Activated CD4-positive, CD25-positive, alpha-beta regulatory T cell treated with anti-CD3 and anti-CD28 coated beads, Interleukin-2, amount 50 U/mL, for 24 hours (primary cell): ENCODE results near the gene CEP170B.
"Not testable (repeated sequence)": the region's sequence is repeated elsewhere in the genome, so short reads cannot be mapped to it uniquely, and the experiment has no call there.

Experiments
- ATAC-seq, 2 donors: fragments of 150-1000 bp; cut with Tn5 transposase; one replicate each; pipeline ENCODE4 v1.10.0; 2021; ENCODE audit warnings: mild to moderate bottlenecking in 1 of 2, moderate library complexity in 1 of 2

CEP170B gene

GRCh38 chr14:104919152-104919992, 54.3 kb downstream of the CEP170B start:
- not testable (repeated sequence) for ATAC-seq

GRCh38 chr14:104919993-104920315, 54.9 kb downstream of the CEP170B start:
- ATAC-seq: no peak

GRCh38 chr14:104923640-104924420, 58.8 kb downstream of the CEP170B start:
- ATAC-seq: no peak

- ATAC-seq: peak in 1 of 2 donors; percentile 5
These were observed 59.5 kb downstream of the CEP170B start, which contains the start of gene PLD4 for GRCh38 chr14:104924421-104925213. Gene PLD4 (plus strand): TSS chr14:104924879. CDS start chr14:104927141, 2,262 bp downstream.

GRCh38 chr14:104925214-104925854, 60.3 kb downstream of the CEP170B start:
- ATAC-seq: no peak

- no peak for ATAC-seq
These were observed 61.0 kb downstream of the CEP170B start for GRCh38 chr14:104925855-104926609.

GRCh38 chr14:104926619-104927431, 61.8 kb downstream of the CEP170B start:
- ATAC-seq: peak in 1 of 2 donors; percentile 41

GRCh38 chr14:104927432-104927816, 62.4 kb downstream of the CEP170B start:
- no peak for ATAC-seq

GRCh38 chr14:104927901-104928300, 62.8 kb downstream of the CEP170B start:
- no peak for ATAC-seq

- ATAC-seq: no peak
These were observed 63.5 kb downstream of the CEP170B start for GRCh38 chr14:104928391-104929133.

GRCh38 chr14:104929268-104930230, 64.5 kb downstream of the CEP170B start:
- ATAC-seq: no peak

- ATAC-seq: no peak
These were observed 65.6 kb downstream of the CEP170B start for GRCh38 chr14:104930526-104931303.

- ATAC-seq: no peak
These were observed 66.3 kb downstream of the CEP170B start for GRCh38 chr14:104931304-104931770.

- ATAC-seq: no peak
These were observed 67.0 kb downstream of the CEP170B start for GRCh38 chr14:104931771-104932675.

GRCh38 chr14:104932676-104933631, 67.9 kb downstream of the CEP170B start:
- peak; percentile 83 to 87 for ATAC-seq
